Measurements from ENCODE around the gene C8G.

C8G gene

DNA sequence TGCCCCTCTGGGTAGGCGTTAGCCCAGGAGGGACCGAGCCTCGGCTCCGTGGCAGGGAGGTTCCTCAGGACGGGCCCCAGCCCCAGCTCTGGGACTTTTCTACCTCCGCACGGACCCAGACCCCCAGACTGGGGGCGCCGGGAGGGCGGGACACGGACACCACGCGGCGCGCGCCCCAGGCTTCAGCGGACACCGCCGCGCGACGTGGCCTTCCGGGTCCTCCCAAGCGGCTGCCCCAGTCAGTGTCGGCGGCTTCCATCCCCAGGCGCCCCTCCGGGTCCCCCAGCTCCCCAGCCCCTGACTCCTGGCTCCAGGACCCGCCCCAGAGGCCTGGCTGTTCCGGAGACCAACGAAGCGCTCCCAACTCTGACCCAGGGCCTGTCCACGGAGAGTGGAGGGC is 40.8 kb downstream of the C8G start:
- DNase-seq = no peak

DNA sequence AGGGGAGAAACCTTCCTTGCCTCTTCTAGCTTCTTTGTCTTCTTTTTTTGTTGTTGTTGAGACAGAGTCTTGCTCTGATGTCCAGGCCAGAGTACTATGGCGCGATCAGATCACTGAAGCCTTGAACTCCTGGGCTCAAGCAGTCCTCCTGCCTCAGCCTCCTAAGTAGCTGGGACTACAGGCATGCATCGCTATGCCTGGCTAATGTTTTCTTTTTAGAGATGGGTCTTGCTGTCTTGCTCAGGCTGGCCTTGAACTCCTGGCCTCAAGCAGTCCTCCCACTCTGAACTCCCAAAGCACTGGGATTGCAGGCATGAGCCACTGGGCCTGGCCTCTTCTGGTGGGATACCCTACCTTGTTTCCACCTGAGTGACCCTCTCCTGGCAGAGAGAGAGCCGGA is 43.8 kb downstream of the C8G start:
- DNase-seq = no peak

DNA sequence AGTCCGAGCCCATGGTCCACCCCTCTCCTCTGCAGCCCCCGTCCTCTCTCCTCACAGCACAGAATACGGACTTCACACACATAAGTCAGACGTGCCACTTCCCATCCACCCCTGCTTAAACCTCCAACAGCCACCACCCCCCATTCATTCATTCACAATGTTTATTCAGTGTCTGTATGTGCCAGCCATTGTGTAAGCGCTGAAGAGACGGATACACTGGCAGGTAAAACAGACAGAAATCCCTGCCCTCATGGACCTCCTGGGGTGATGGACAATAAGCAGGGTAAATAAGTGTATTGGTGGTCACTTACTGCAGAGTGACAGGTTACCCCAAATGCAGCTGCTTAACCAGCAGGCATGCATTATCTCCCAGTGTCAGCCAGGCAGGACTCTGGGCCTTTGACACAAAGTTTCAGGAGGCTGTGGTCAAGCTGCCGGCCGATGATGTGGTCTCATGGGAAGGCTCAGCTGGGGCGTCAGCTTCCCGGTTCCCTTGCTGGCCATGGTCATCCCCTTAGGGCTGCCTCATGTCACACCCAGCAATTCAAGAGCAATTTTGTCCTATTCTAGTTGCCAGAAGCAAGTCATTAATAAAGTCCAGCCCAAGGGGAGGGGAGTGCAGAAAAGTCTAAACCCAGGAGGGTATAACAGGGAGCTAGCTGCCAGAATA is 45.3 kb downstream of the C8G start:
- DNase-seq = no peak

DNA sequence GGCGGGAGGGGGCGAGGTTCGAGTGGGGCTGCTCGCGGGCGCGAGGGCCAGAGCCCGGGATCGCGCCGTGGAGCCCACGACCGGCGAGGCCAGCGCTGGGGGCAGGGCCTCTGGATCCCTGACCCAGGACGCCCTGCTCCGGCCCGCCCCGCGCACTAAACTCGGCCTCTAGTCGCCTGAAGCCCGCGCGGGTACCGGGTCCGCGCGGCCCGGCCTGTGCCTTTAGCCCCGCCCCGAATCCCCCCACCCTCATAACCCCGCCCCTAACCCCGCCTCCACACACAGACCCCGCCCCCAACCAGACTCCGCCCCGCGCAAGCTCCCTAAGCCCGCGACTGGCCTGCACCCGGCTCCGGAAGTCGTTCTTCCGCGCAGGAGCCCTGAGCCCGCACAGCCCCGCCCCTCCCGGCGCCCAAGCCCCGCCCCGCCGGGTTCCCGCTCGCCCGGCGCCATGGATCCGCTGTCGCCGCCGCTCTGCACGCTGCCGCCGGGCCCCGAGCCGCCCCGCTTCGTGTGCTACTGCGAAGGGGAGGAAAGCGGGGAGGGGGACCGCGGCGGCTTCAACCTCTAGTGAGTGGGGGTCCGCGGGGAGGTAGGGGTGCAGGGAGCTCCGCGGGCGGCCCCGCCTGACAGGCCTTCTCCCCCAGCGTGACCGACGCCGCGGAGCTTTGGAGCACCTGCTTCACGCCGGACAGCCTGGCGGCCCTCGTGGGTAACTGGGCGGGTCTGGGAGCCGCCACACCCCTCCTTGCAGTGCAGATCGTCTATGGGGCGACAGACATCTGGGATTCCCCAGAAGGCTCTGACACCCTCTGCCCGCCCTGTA is 47.2 kb downstream of the C8G start, which contains the start of gene PAXX:
Gene PAXX (plus strand): TSS at position 430 of the 826 bp plus-strand sequence. CDS start 22 bp downstream, at position 452.
- peak; percentile 63 for DNase-seq

GRCh38 chr9:136992819-136993369 is 47.9 kb downstream of the C8G start:
- no peak for DNase-seq

DNA sequence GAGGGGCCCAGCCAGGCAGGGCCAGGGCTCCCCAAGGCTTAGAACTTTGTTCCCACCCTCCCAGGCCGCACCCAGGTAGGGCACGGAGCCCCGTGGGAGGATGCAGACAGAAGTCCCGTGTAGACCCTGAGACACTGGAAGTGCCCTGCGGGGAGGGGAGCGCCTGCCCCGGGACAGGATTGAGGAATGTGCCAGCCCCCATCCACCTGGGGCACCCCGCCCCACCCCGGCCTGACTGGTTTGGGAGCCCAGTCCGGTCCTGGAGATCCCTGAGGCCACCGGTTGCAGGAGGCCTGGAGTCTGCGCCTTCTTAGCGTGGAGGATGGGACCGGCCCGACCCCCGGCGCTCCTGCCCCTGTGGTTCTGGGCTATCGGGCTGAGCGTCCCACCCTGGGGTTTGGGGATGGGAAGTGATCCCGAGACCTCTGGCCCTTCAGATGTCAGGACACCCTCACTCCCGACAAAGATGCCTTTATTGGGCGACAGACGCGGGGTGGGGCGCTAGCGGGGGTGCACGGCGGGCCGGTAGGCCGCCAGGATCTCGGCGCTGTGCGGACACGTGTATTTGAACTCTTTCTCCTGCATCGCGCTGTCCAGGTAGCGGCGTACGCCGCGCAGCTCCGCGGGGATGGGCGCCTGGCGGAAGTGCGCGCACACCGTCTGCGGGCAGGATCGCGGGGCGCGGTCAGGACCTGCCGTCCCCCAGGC is 49.3 kb downstream of the C8G start:
- no peak for DNase-seq

DNA sequence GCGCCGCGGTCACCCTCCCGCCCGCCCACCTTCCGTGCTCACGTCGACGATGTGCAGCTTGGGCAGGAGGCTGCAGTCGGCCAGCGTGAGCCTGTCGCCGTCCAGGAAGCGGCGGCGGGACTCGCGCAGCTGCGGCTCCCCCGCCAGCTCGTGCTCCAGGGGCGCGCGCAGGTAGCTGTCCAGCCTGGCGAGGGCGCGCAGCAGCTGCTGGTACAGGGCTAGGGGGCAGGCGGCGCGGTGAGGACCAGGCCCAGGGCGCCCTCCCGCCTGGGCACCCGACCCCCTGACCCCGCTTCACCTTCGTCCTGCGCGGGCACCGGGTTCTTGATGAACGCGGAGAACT is 49.8 kb downstream of the C8G start:
- DNase-seq = no peak

DNA sequence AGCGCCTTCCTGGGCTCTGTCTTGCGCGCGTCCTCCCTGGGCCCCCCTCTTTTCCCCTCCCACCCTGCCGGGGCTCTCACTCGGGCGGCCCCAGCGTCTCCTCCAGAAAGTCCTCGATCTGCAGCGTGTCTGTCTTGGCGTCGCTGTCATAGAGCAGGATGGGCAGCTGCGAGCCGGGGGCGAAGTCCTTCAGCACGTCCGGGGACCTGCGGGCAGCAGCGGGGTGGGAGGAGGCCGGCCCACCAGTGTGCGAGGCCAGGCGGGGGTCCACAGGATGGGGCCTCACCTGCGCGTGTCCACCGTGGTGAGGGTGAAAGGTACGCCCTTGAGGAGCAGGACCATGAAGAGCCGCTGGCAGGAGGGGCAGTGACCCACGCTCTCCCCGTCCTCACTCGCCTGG is 50.3 kb downstream of the C8G start:
- no peak for DNase-seq

DNA sequence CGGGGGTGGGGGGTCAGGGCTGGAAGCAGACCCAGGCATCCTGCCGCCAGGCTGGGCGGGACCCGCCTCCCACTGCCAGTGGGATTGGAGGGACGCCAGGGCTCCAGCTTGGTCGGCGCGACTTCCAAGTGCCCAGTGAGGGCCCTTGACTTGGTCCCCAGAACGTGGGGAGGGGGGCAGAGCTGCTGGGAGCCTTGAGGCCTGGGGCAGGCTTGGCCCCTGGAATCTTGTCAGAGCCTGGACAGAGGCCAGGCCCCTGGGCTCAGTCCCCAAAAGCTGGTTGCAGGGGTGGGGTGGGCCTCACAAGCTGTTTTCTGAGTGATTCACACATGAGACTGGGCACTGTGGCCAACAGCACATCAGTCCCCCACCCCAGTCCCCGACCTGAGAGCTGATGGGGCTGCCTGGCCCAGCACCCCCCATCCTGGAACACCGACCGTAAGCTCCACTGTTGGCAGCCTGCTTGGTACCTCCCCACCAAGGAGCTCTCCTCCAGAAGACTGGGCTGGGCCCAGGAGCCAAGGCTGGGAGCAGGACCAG is 50.8 kb downstream of the C8G start:
- DNase-seq = no peak

Data from NCI-H510A treated with DMSO at 0.1 percent for 48 hours (cell line).